ENCODE data around the gene STOX2. TPM values are rescaled to one million over a fixed set of nuclear protein-coding genes. Genes with fewer than 3 reads are reported as not detected.

The STOX2 gene
- total and polyA plus RNA-seq, 2 of the 8 experiments (the other 6 are each of a cell fraction or from before 2014, with no cell fraction given), result 5.5 to 20.0 TPM

DNA sequence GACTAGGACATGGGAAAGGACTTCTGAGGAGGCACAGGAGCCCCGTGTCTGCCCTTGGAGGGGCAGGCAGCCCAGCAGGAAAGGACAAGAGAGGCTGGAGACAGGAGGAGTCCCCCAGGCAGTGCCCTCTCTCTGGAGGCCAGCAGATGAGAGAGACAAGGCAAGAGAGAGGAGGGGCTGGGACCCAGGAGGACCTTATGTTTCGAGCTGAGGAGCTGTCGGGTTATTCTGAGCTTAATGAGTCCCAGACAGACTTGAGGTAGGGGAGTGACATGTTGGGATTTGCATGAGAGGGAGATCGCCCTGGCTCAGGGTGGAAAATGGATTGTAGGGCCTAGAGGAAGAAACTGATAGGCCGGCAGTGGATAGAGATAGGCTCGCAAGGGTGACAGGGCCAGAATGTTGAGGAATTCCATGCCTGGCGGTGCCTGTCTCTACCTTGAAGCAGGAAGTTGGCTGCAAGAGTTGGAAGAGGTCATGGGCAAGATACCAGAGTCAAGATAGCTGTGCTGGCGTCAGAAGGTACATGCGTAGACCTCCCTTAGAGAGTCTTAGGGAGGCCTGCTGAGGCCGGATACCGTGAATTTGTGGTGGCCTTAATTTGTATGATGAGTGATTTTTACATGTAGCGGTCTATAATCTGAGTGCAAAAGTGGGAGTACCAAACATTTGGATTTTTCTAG is 19.4 kb downstream of the STOX2 start:
- no peak overlapping the region for H3K18ac ChIP-seq (ENCODE audit: extremely low read depth, low read length)
- POLR2A ChIA-PET (ENCODE audit: partially characterized antibody), result no interaction called here
- no peak overlapping the region for H3K27ac ChIP-seq (ENCODE audit: low read depth, low read length)
- FAIRE-seq (no peak), DNase-seq (ENCODE audit: low read depth in 1 of 2, low spot score in 2 of 2) (no peak)
- H3K9ac ChIP-seq (replicated peaks in 1 of 4; ENCODE audit: extremely low read depth in 1 of 4, low read depth in 3 of 4, low read length in 3 of 4), result no peak overlapping the region
- H3K79me1 ChIP-seq (ENCODE audit: low read depth, low read length), result no peaks in the 10 kb centered on the region; the same call in none of the 2 replicates
- CTCF ChIA-PET (ENCODE audit: partially characterized antibody), result interaction anchor here (1.9 kb wide), 1 partner anchor 19 kb away, joined by 5 read pairs; no protein-coding TSS in a partner anchor
- H3K4ac ChIP-seq (replicated peaks; ENCODE audit: insufficient read length, low read depth, low read length), result no peak overlapping the region
- H3K23ac ChIP-seq (ENCODE audit: insufficient read length), result no peak overlapping the region
- no peak overlapping the region for H4K8ac ChIP-seq (ENCODE audit: extremely low read depth, insufficient read depth, low read length)
- H3K4me2 ChIP-seq (ENCODE audit: insufficient read depth in 1 of 2, low read depth in 2 of 2, low read length in 2 of 2), result no peak overlapping the region
- no peak overlapping the region for H3K4me3 ChIP-seq (ENCODE audit: extremely low read depth in 1 of 4, insufficient read depth in 2 of 4, low read depth in 3 of 4, low read length in 4 of 4)
- H2BK120ac ChIP-seq (replicated peaks; ENCODE audit: low read depth, low read length), result no peak overlapping the region
- no peak for TF ChIP-seq CHD2 (IDR thresholded peaks at IDR 0.05; ENCODE audit: low read length)
- peaks cover 0 to 3% (median under 1%) of the 10 kb centered on the region in 4 experiments; a peak in 5 of 7 replicates for H3K4me1 ChIP-seq (replicated peaks in 1 of 4; ENCODE audit: control insufficient read depth in 3 of 4, insufficient read depth in 4 of 4, low read length in 3 of 4)
- no peak overlapping the region for H4K5ac ChIP-seq (ENCODE audit: insufficient read length, low read depth, low read length)
- H3K14ac ChIP-seq (ENCODE audit: insufficient read length), result no peak overlapping the region
- no peaks in the 10 kb centered on the region for H3K27me3 ChIP-seq (replicated peaks in 1 of 4; ENCODE audit: control insufficient read depth in 3 of 4, extremely low read depth in 1 of 4, insufficient read depth in 3 of 4, low read length in 3 of 4)
- no peaks in the 10 kb centered on the region for H3K23me2 ChIP-seq (ENCODE audit: low read depth, low read length)
- no peak overlapping the region for H3K56ac ChIP-seq (replicated peaks; ENCODE audit: insufficient read length, low read depth, low read length)
- no peak overlapping the region for H2BK20ac ChIP-seq (ENCODE audit: low read length)
- H3K9me3 ChIP-seq (ENCODE audit: insufficient read depth in 2 of 2, low read depth in 1 of 2, low read length in 1 of 2), result no peaks in the 10 kb centered on the region
- H3K79me2 ChIP-seq (ENCODE audit: control insufficient read depth in 1 of 2, insufficient read depth in 2 of 2, low read length in 2 of 2), result peaks cover 0 to 11% of the 10 kb centered on the region in 2 experiments; a peak in 2 of 4 replicates
- H3K36me3 ChIP-seq (ENCODE audit: control insufficient read depth in 2 of 4, insufficient read depth in 4 of 4, low read length in 3 of 4), result no peaks in the 10 kb centered on the region
- WGBS, 2 experiments (ENCODE audit: extremely low coverage in 1 of 2, insufficient coverage in 1 of 2, insufficient read length in 1 of 2, insufficient replicate concordance in 2 of 2, low coverage in 1 of 2, low lambda C conversion rate in 2 of 2, missing lambda C conversion rate in 1 of 2), result 92% methylated on average over 12 of the region's 12 CpGs; no CpG with 5 or more reads in 1 of the 2 experiments
- no peak overlapping the region for H4K91ac ChIP-seq (replicated peaks; ENCODE audit: insufficient read length, low read length)
- no peak overlapping the region for H2BK15ac ChIP-seq (ENCODE audit: low read length)
- H2AFZ ChIP-seq (ENCODE audit: low read length), result no peak overlapping the region
- H2AK5ac ChIP-seq (ENCODE audit: low read depth, low read length), result no peak overlapping the region
- H2BK5ac ChIP-seq (ENCODE audit: low read depth, low read length), result no peak overlapping the region
- H2BK12ac ChIP-seq (ENCODE audit: low read depth, low read length), result no peak overlapping the region
- H4K20me1 ChIP-seq (replicated peaks in 1 of 2; ENCODE audit: control insufficient read depth in 1 of 2, insufficient read depth in 2 of 2, low read length in 2 of 2), result no peaks in the 10 kb centered on the region
